ENCODE measurements around the gene TIMM44.
A peak's percentile ranks its signal among the peaks of the same experiment; 100 is the strongest.
"Not testable (repeated sequence)": the region's sequence is repeated elsewhere in the genome, so short reads cannot be mapped to it uniquely, and the experiment has no call there.

The TIMM44 gene

GRCh38 chr19:7900931-7901330, 42.5 kb downstream of the TIMM44 start:
- H3K36me3 ChIP-seq (ENCODE audit: control insufficient read depth, insufficient read depth, low read length) = no peaks in the 10 kb centered on the region
- H3K27me3 ChIP-seq (ENCODE audit: control insufficient read depth, insufficient read depth, low read length, poor library complexity, severe bottlenecking) = no peaks in the 10 kb centered on the region
- no peak overlapping the region for H3K27ac ChIP-seq (ENCODE audit: insufficient read depth, low read depth, low read length, poor library complexity, severe bottlenecking)
- H3K4me1 ChIP-seq (ENCODE audit: control insufficient read depth, insufficient read depth, low read length) = peaks cover 11% of the 10 kb centered on the region
- no peaks in the 10 kb centered on the region for H3K9me3 ChIP-seq (ENCODE audit: control insufficient read depth, low read length)
- H3K4me3 ChIP-seq (ENCODE audit: insufficient read depth, low read depth, low read length) = no peak overlapping the region
- WGBS, 2 experiments = 81 to 89% methylated on average over 3 of the region's 3 CpGs

GRCh38 chr19:7900401-7900870, 43.0 kb downstream of the TIMM44 start:
- no peaks in the 10 kb centered on the region for H3K27me3 ChIP-seq (ENCODE audit: control insufficient read depth, insufficient read depth, low read length, poor library complexity, severe bottlenecking)
- no peak overlapping the region for H3K4me3 ChIP-seq (ENCODE audit: insufficient read depth, low read depth, low read length)
- peaks cover 11% of the 10 kb centered on the region for H3K4me1 ChIP-seq (ENCODE audit: control insufficient read depth, insufficient read depth, low read length)
- no peak overlapping the region for H3K27ac ChIP-seq (ENCODE audit: insufficient read depth, low read depth, low read length, poor library complexity, severe bottlenecking)
- no peaks in the 10 kb centered on the region for H3K36me3 ChIP-seq (ENCODE audit: control insufficient read depth, insufficient read depth, low read length)
- no peaks in the 10 kb centered on the region for H3K9me3 ChIP-seq (ENCODE audit: control insufficient read depth, low read length)
- 88 to 90% methylated on average over 21 of the region's 21 CpGs for WGBS, 2 experiments

GRCh38 chr19:7899751-7900378, 43.6 kb downstream of the TIMM44 start:
- Histone ChIP-seq H3K27ac (ENCODE audit: insufficient read depth, low read depth, low read length, poor library complexity, severe bottlenecking) (no peak overlapping the region), H3K4me1 (ENCODE audit: control insufficient read depth, insufficient read depth, low read length) (peaks cover 11% of the 10 kb centered on the region), H3K27me3 (ENCODE audit: control insufficient read depth, insufficient read depth, low read length, poor library complexity, severe bottlenecking) (no peaks in the 10 kb centered on the region), H3K4me3 (ENCODE audit: insufficient read depth, low read depth, low read length) (no peak overlapping the region), H3K36me3 (ENCODE audit: control insufficient read depth, insufficient read depth, low read length) (no peaks in the 10 kb centered on the region), H3K9me3 (ENCODE audit: control insufficient read depth, low read length) (no peaks in the 10 kb centered on the region)
- WGBS, 2 experiments = 94 to 95% methylated on average over 34 of the region's 34 CpGs

GRCh38 chr19:7898967-7899366, 44.5 kb downstream of the TIMM44 start:
- Histone ChIP-seq H3K27ac (ENCODE audit: insufficient read depth, low read depth, low read length, poor library complexity, severe bottlenecking) (no peak overlapping the region), H3K4me3 (ENCODE audit: insufficient read depth, low read depth, low read length) (no peak overlapping the region), H3K36me3 (ENCODE audit: control insufficient read depth, insufficient read depth, low read length) (no peaks in the 10 kb centered on the region), H3K9me3 (ENCODE audit: control insufficient read depth, low read length) (no peaks in the 10 kb centered on the region), H3K27me3 (ENCODE audit: control insufficient read depth, insufficient read depth, low read length, poor library complexity, severe bottlenecking) (no peaks in the 10 kb centered on the region), H3K4me1 (ENCODE audit: control insufficient read depth, insufficient read depth, low read length) (peaks cover 5% of the 10 kb centered on the region)
- 95 to 96% methylated on average over 16 of the region's 16 CpGs for WGBS, 2 experiments

- 90 to 93% methylated on average over 11 of the region's 11 CpGs for WGBS, 2 experiments
- H3K4me3 ChIP-seq (ENCODE audit: insufficient read depth, low read depth, low read length) = no peak overlapping the region
Measured at GRCh38 chr19:7897292-7897691, 46.2 kb downstream of the TIMM44 start.

GRCh38 chr19:7895565-7895964, 47.9 kb downstream of the TIMM44 start:
- no peaks in the 10 kb centered on the region for H3K36me3 ChIP-seq (ENCODE audit: control insufficient read depth, insufficient read depth, low read length)
- 92 to 93% methylated on average over 13 of the region's 13 CpGs for WGBS, 2 experiments
- no peaks in the 10 kb centered on the region for H3K9me3 ChIP-seq (ENCODE audit: control insufficient read depth, low read length)
- no peak overlapping the region for H3K27ac ChIP-seq (ENCODE audit: insufficient read depth, low read depth, low read length, poor library complexity, severe bottlenecking)
- no peak overlapping the region for H3K4me3 ChIP-seq (ENCODE audit: insufficient read depth, low read depth, low read length)
- no peaks in the 10 kb centered on the region for H3K4me1 ChIP-seq (ENCODE audit: control insufficient read depth, insufficient read depth, low read length)
- H3K27me3 ChIP-seq (ENCODE audit: control insufficient read depth, insufficient read depth, low read length, poor library complexity, severe bottlenecking) = no peaks in the 10 kb centered on the region

More at GRCh38 chr19:7897292-7897691, 46.2 kb downstream of the TIMM44 start:
- Histone ChIP-seq H3K36me3 (ENCODE audit: control insufficient read depth, insufficient read depth, low read length) (no peaks in the 10 kb centered on the region), H3K27me3 (ENCODE audit: control insufficient read depth, insufficient read depth, low read length, poor library complexity, severe bottlenecking) (no peaks in the 10 kb centered on the region), H3K9me3 (ENCODE audit: control insufficient read depth, low read length) (no peaks in the 10 kb centered on the region), H3K4me1 (ENCODE audit: control insufficient read depth, insufficient read depth, low read length) (no peaks in the 10 kb centered on the region), H3K27ac (ENCODE audit: insufficient read depth, low read depth, low read length, poor library complexity, severe bottlenecking) (no peak overlapping the region)

GRCh38 chr19:7894612-7895309, 48.7 kb downstream of the TIMM44 start:
- H3K9me3 ChIP-seq (ENCODE audit: control insufficient read depth, low read length) = no peaks in the 10 kb centered on the region
- 81 to 82% methylated on average over 18 of the region's 18 CpGs for WGBS, 2 experiments
- no peaks in the 10 kb centered on the region for H3K36me3 ChIP-seq (ENCODE audit: control insufficient read depth, insufficient read depth, low read length)
- no peak overlapping the region for H3K27ac ChIP-seq (ENCODE audit: insufficient read depth, low read depth, low read length, poor library complexity, severe bottlenecking)
- H3K4me1 ChIP-seq (ENCODE audit: control insufficient read depth, insufficient read depth, low read length) = no peaks in the 10 kb centered on the region
- H3K4me3 ChIP-seq (ENCODE audit: insufficient read depth, low read depth, low read length) = no peak overlapping the region
- no peaks in the 10 kb centered on the region for H3K27me3 ChIP-seq (ENCODE audit: control insufficient read depth, insufficient read depth, low read length, poor library complexity, severe bottlenecking)

- not testable (repeated sequence) for H3K27me3 ChIP-seq (ENCODE audit: control insufficient read depth, insufficient read depth, low read length, poor library complexity, severe bottlenecking); H3K9me3 ChIP-seq (ENCODE audit: control insufficient read depth, low read length); H3K4me3 ChIP-seq (ENCODE audit: insufficient read depth, low read depth, low read length); H3K4me1 ChIP-seq (ENCODE audit: control insufficient read depth, insufficient read depth, low read length); H3K36me3 ChIP-seq (ENCODE audit: control insufficient read depth, insufficient read depth, low read length); H3K27ac ChIP-seq (ENCODE audit: insufficient read depth, low read depth, low read length, poor library complexity, severe bottlenecking)
- 89 to 93% methylated on average over 18 of the region's 18 CpGs for WGBS, 2 experiments
Measured at GRCh38 chr19:7893362-7894101, 49.9 kb downstream of the TIMM44 start.

GRCh38 chr19:7888826-7889217, 54.6 kb downstream of the TIMM44 start:
- 74 to 82% methylated on average over 8 of the region's 8 CpGs for WGBS, 2 experiments
- no peaks in the 10 kb centered on the region for H3K4me1 ChIP-seq (ENCODE audit: control insufficient read depth, insufficient read depth, low read length)
- no peaks in the 10 kb centered on the region for H3K36me3 ChIP-seq (ENCODE audit: control insufficient read depth, insufficient read depth, low read length)
- H3K27ac ChIP-seq (ENCODE audit: insufficient read depth, low read depth, low read length, poor library complexity, severe bottlenecking) = no peak overlapping the region
- H3K27me3 ChIP-seq (ENCODE audit: control insufficient read depth, insufficient read depth, low read length, poor library complexity, severe bottlenecking) = peaks cover 22% of the 10 kb centered on the region
- no peaks in the 10 kb centered on the region for H3K9me3 ChIP-seq (ENCODE audit: control insufficient read depth, low read length)
- peak overlapping the region; percentile 35 for H3K4me3 ChIP-seq (ENCODE audit: insufficient read depth, low read depth, low read length)

GRCh38 chr19:7888145-7888825, 55.2 kb downstream of the TIMM44 start, which contains the start of gene LRRC8E:
LRRC8E (plus strand) TSS chr19:7888510; CDS start chr19:7895604, 7,094 bp downstream.
- peaks cover 22% of the 10 kb centered on the region for H3K27me3 ChIP-seq (ENCODE audit: control insufficient read depth, insufficient read depth, low read length, poor library complexity, severe bottlenecking)
- H3K27ac ChIP-seq (ENCODE audit: insufficient read depth, low read depth, low read length, poor library complexity, severe bottlenecking) = no peak within 1 kb of the TSS
- peak within 1 kb of the TSS; percentile 35 for H3K4me3 ChIP-seq (ENCODE audit: insufficient read depth, low read depth, low read length)
- 9 to 10% methylated on average over 53 of the region's 53 CpGs for WGBS, 2 experiments
- H3K4me1 ChIP-seq (ENCODE audit: control insufficient read depth, insufficient read depth, low read length) = no peaks in the 10 kb centered on the region
- no peaks in the 10 kb centered on the region for H3K36me3 ChIP-seq (ENCODE audit: control insufficient read depth, insufficient read depth, low read length)
- H3K9me3 ChIP-seq (ENCODE audit: control insufficient read depth, low read length) = no peaks in the 10 kb centered on the region
